CD14-positive monocyte (primary cell): Measurements from ENCODE around the gene PELI1. TPM values are rescaled to one million over a fixed set of nuclear protein-coding genes. Genes with fewer than 3 reads are reported as not detected.

Experiments
- DNase-seq, 3 donors: peaks; one replicate each; pipeline ENCODE4 v3.0.0-alpha.2; 2011 to 2022
- H2AFZ ChIP-seq: 2 replicates; pipeline ENCODE4 v1.6.0; 2012; ENCODE audit warnings: mild to moderate bottlenecking, low read depth, low read length, inconsistent platforms; ENCODE audit not compliant: insufficient read depth, poor library complexity, severe bottlenecking
- H3K27ac ChIP-seq, 2 donors: 1 replicate in 1 of 2; 2 replicates in 1 of 2; pipeline ENCODE4 v1.5.1; 2012 to 2013; ENCODE audit warnings: low read length in 2 of 2, control low read depth in 1 of 2, inconsistent platforms in 1 of 2, low read depth in 1 of 2, mild to moderate bottlenecking in 1 of 2
- H3K27me3 ChIP-seq, 2 donors: one replicate each; pipeline versions ENCODE4 v1.6.0 to v1.6.1; 2011 to 2013; ENCODE audit warnings: low read length in 2 of 2; ENCODE audit not compliant: control insufficient read depth in 2 of 2, insufficient read depth in 2 of 2
- H3K36me3 ChIP-seq, 2 donors: replicated peaks in 1 of 2; 1 replicate in 1 of 2; 2 replicates in 1 of 2; pipeline versions ENCODE4 v1.5.1 to v1.6.1; 2012 to 2013; ENCODE audit warnings: low read length in 2 of 2, control low read depth in 1 of 2, inconsistent platforms in 1 of 2, mild to moderate bottlenecking in 1 of 2; ENCODE audit not compliant: insufficient read depth in 2 of 2, control insufficient read depth in 1 of 2
- H3K4me1 ChIP-seq, 2 donors: 1 replicate in 1 of 2; 2 replicates in 1 of 2; pipeline versions ENCODE4 v1.5.1 to v1.6.1; 2012 to 2013; ENCODE audit warnings: low read length in 2 of 2, control low read depth in 1 of 2, inconsistent platforms in 1 of 2, mild to moderate bottlenecking in 1 of 2, moderate library complexity in 1 of 2; ENCODE audit not compliant: insufficient read depth in 2 of 2, control insufficient read depth in 1 of 2
- H3K4me2 ChIP-seq: replicated peaks from 2 replicates; pipeline ENCODE3; 2012; ENCODE audit warnings: low read length, moderate library complexity, mild to moderate bottlenecking; ENCODE audit not compliant: poor library complexity, severe bottlenecking; ENCODE audit errors: extremely low read depth
- H3K4me3 ChIP-seq, 3 experiments: fragments of 200-600 bp in 1 of 3; sonication (generic) in 1 of 3; replicated peaks in 1 of 3; 1 replicate in 2 of 3; 2 replicates in 1 of 3; pipeline ENCODE4 v1.5.1; 2011 to 2013; ENCODE audit warnings: low read length in 3 of 3, mild to moderate bottlenecking in 3 of 3, control low read depth in 2 of 3, low read depth in 2 of 3, inconsistent platforms in 1 of 3, moderate library complexity in 1 of 3
- H3K79me2 ChIP-seq: 2 replicates; pipeline ENCODE4 v1.6.0; 2012; ENCODE audit warnings: mild to moderate bottlenecking, control low read depth, inconsistent platforms, low read length, moderate library complexity; ENCODE audit not compliant: insufficient read depth
- H3K9ac ChIP-seq: 2 replicates; pipeline ENCODE4 v1.6.0; 2017; ENCODE audit warnings: low read length, mild to moderate bottlenecking; ENCODE audit not compliant: insufficient read depth, poor library complexity, severe bottlenecking
- H3K9me3 ChIP-seq, 2 donors: replicated peaks in 1 of 2; 1 replicate in 1 of 2; 2 replicates in 1 of 2; pipeline versions ENCODE4 v1.5.1 to v1.6.1; 2012 to 2013; ENCODE audit warnings: low read length in 2 of 2, control low read depth in 1 of 2; ENCODE audit not compliant: control insufficient read depth in 1 of 2, insufficient read depth in 1 of 2
- H4K20me1 ChIP-seq: 2 replicates; pipeline ENCODE4 v1.6.0; 2012; ENCODE audit warnings: mild to moderate bottlenecking, low read length, control low read depth, moderate library complexity; ENCODE audit not compliant: insufficient read depth
- H3K27ac Mint-ChIP-seq, 7 donors: one replicate each; pipeline ENCODE4 v1.8.0; 2020; ENCODE audit warnings: mild to moderate bottlenecking in 7 of 7, mixed read lengths in 7 of 7, moderate library complexity in 6 of 7, inconsistent platforms in 2 of 7
- H3K27me3 Mint-ChIP-seq, 3 donors: one replicate each; pipeline ENCODE4 v1.8.0; 2021 to 2022; ENCODE audit warnings: low read depth in 3 of 3, mild to moderate bottlenecking in 3 of 3, mixed read lengths in 3 of 3, moderate library complexity in 3 of 3, inconsistent platforms in 1 of 3
- H3K36me3 Mint-ChIP-seq, 2 donors: one replicate each; pipeline ENCODE4 v1.8.0; 2020; ENCODE audit warnings: mixed read lengths in 2 of 2, inconsistent platforms in 1 of 2, mild to moderate bottlenecking in 1 of 2
- H3K4me1 Mint-ChIP-seq: one replicate; pipeline ENCODE4 v1.8.0; 2020; ENCODE audit warnings: mild to moderate bottlenecking, mixed read lengths
- H3K4me3 Mint-ChIP-seq, 2 donors: one replicate each; pipeline ENCODE4 v1.8.0; 2020; ENCODE audit warnings: mild to moderate bottlenecking in 2 of 2, mixed read lengths in 2 of 2, moderate library complexity in 1 of 2
- H3K9me3 Mint-ChIP-seq, 7 donors: one replicate each; pipeline ENCODE4 v1.8.0; 2020 to 2022; ENCODE audit warnings: mixed read lengths in 7 of 7, mild to moderate bottlenecking in 6 of 7, moderate library complexity in 6 of 7, inconsistent platforms in 2 of 7
- CTCF ChIP-seq: fragments of 200-600 bp; IDR thresholded peaks from one replicate; pipeline ENCODE4 v1.8.0; 2022; ENCODE audit warnings: antibody characterized with exemption, mild to moderate bottlenecking
- WGBS: methylation state at CpG from one replicate; pipeline ENCODE4 v1.1.5; 2013; ENCODE audit warnings: missing lambda C conversion rate; ENCODE audit not compliant: insufficient coverage; 5-methylcytosine and 5-hydroxymethylcytosine counted together
- intact Hi-C, 2 donors: fragments of 100-400 bp; cut with micrococcal nuclease; formaldehyde crosslinking; loops; one replicate each; pipeline versions ENCODE4 v1.15.0 to v1.15.1; 2023
- polyA plus RNA-seq, 3 donors: library from polyadenylated mRNA; depleted of rRNA in 1 of 3; unstranded in 2 of 3; stranded (reverse) in 1 of 3; fragments of 300-500 nt in 2 of 3; fragments of >200 nt in 1 of 3; fragmentation: Illumina TruSeq in 2 of 3; gene quantifications; 1 replicate in 2 of 3; 2 replicates in 1 of 3; pipeline ENCODE4 v1.2.3, GENCODE V29; 2012 to 2021

PELI1 gene
- polyA plus RNA-seq, 3 donors: 44.7 to 106 (median 53.6) TPM

- intact Hi-C loops: no loop called here
- no peak overlapping the region for H2AFZ ChIP-seq
- WGBS: 100% methylated on average over 1 of the region's 4 CpGs
- Mint-ChIP-seq H3K4me1 (peaks cover 40% of the 10 kb centered on the region), H3K27me3 (peaks cover 0 to 2% (median 0%) of the 10 kb centered on the region in 3 donors), H3K4me3 (no peak overlapping the region), H3K27ac (peak overlapping the region in 2 of 7 donors; percentile 8 to 32), H3K36me3 (peaks cover 25 to 39% of the 10 kb centered on the region in 2 donors), H3K9me3 (no peaks in the 10 kb centered on the region)
- DNase-seq: no peak
- H4K20me1 ChIP-seq: peaks cover 100% of the 10 kb centered on the region
- no peak for TF ChIP-seq CTCF
- H3K9me3 ChIP-seq: no peaks in the 10 kb centered on the region
- H3K9ac ChIP-seq: no peak overlapping the region
- H3K27ac ChIP-seq: peak overlapping the region in 1 of 2 donors; percentile 42
- peaks cover 25 to 31% of the 10 kb centered on the region in 2 donors for H3K4me1 ChIP-seq
- no peaks in the 10 kb centered on the region for H3K27me3 ChIP-seq
- peaks cover 4 to 14% of the 10 kb centered on the region in 2 donors for H3K36me3 ChIP-seq
- peaks cover 98% of the 10 kb centered on the region for H3K79me2 ChIP-seq
- no peak overlapping the region for H3K4me3 ChIP-seq
- H3K4me2 ChIP-seq: no peak overlapping the region
Observed at GRCh38 chr2:64119369-64119768, 24.9 kb downstream of the PELI1 start.

GRCh38 chr2:64115808-64116598 lies 28.2 kb downstream of the PELI1 start:
- Mint-ChIP-seq H3K4me1 (peaks cover 51% of the 10 kb centered on the region), H3K36me3 (peaks cover 12 to 18% of the 10 kb centered on the region in 2 donors), H3K9me3 (no peaks in the 10 kb centered on the region), H3K4me3 (peak overlapping the region in 1 of 2 donors; percentile 76), H3K27me3 (no peaks in the 10 kb centered on the region), H3K27ac (peak overlapping the region; percentile 84 to 94 (median 88))
- Histone ChIP-seq H3K9ac (peak overlapping the region; percentile 30), H4K20me1 (peaks cover 99% of the 10 kb centered on the region), H3K27me3 (no peaks in the 10 kb centered on the region), H3K4me2 (peak overlapping the region; percentile 64), H3K36me3 (peaks cover 0 to 3% of the 10 kb centered on the region in 2 donors), H3K4me3 (peak overlapping the region in 2 of 3 experiments; percentile 30 to 56), H2AFZ (no peak overlapping the region), H3K27ac (peak overlapping the region in 1 of 2 donors; percentile 82), H3K9me3 (no peaks in the 10 kb centered on the region), H3K4me1 (peaks cover 31 to 51% of the 10 kb centered on the region in 2 donors), H3K79me2 (peaks cover 95% of the 10 kb centered on the region)
- no CpG with 5 or more reads among the region's 2 CpGs for WGBS
- intact Hi-C loops: no loop called here
- peak; percentile 33 to 62 (median 50) for DNase-seq
- TF ChIP-seq CTCF: no peak
